MV-4-11 (cell line): Measurements from ENCODE around the gene SIAH3.

Source experiments
- DNase-seq: peaks from one replicate; lab custom pipeline; 2025; lab: John Stamatoyannopoulos, UW

The SIAH3 gene

GRCh38 chr13:45820106-45820838 lies 31.3 kb downstream of the SIAH3 start:
- DNase-seq = no peak

GRCh38 chr13:45817833-45818232 lies 33.7 kb downstream of the SIAH3 start:
- DNase-seq = no peak

- no peak for DNase-seq
Observed at GRCh38 chr13:45816427-45816826, 35.1 kb downstream of the SIAH3 start.

GRCh38 chr13:45812695-45813372 lies 38.7 kb downstream of the SIAH3 start:
- DNase-seq = no peak

- no peak for DNase-seq
Observed at GRCh38 chr13:45811891-45812694, 39.5 kb downstream of the SIAH3 start.

- no peak for DNase-seq
Observed at GRCh38 chr13:45809801-45810394, 41.7 kb downstream of the SIAH3 start.

GRCh38 chr13:45808925-45809324 lies 42.6 kb downstream of the SIAH3 start:
- no peak for DNase-seq

- peak; percentile 58 for DNase-seq
Observed at GRCh38 chr13:45807520-45808099, 43.9 kb downstream of the SIAH3 start.

GRCh38 chr13:45800485-45800884 lies 51.1 kb downstream of the SIAH3 start:
- DNase-seq = no peak

GRCh38 chr13:45799451-45799850 lies 52.1 kb downstream of the SIAH3 start:
- no peak for DNase-seq

- no peak for DNase-seq
Observed at GRCh38 chr13:45798851-45799250, 52.7 kb downstream of the SIAH3 start.

GRCh38 chr13:45796426-45797235 lies 54.9 kb downstream of the SIAH3 start:
- DNase-seq = no peak

GRCh38 chr13:45792827-45793303 lies 58.7 kb downstream of the SIAH3 start:
- no peak for DNase-seq

GRCh38 chr13:45788011-45788410 lies 63.5 kb downstream of the SIAH3 start:
- no peak for DNase-seq

GRCh38 chr13:45787346-45787745 lies 64.2 kb downstream of the SIAH3 start:
- DNase-seq = no peak

GRCh38 chr13:45786293-45786920 lies 65.1 kb downstream of the SIAH3 start:
- no peak for DNase-seq

- no peak for DNase-seq
Observed at GRCh38 chr13:45784755-45785675, 66.5 kb downstream of the SIAH3 start.

GRCh38 chr13:45783346-45784043 lies 68.1 kb downstream of the SIAH3 start:
- DNase-seq = no peak
